Measurements from ENCODE around the gene KANSL1. TPM values are rescaled to one million over a fixed set of nuclear protein-coding genes. Genes with fewer than 3 reads are reported as not detected.
A peak's percentile ranks its signal among the peaks of the same experiment; 100 is the strongest.

The KANSL1 gene
- polyA plus RNA-seq, 1 donor from 2014 or later: 65.0 TPM

- Histone ChIP-seq H3K36me3 (ENCODE audit: insufficient read depth, low read length) (no peaks in the 10 kb centered on the region), H3F3A (ENCODE audit: insufficient read depth, low read length, poor library complexity, severe bottlenecking) (peaks cover 23% of the 10 kb centered on the region), H3K79me2 (replicated peaks; ENCODE audit: insufficient read depth, low read length) (peaks cover 85% of the 10 kb centered on the region), H3K4me2 (ENCODE audit: low read length) (peak overlapping the region; percentile 75), H3K27ac (ENCODE audit: low read length) (peak overlapping the region; percentile 95), H3K9me3 (ENCODE audit: low read length) (no peaks in the 10 kb centered on the region), H3K27me3 (ENCODE audit: insufficient read depth, low read depth, low read length) (peaks cover 2% of the 10 kb centered on the region), H4K20me1 (ENCODE audit: insufficient read depth) (peaks cover 53% of the 10 kb centered on the region), H3K4me3 (ENCODE audit: low read length) (peak overlapping the region; percentile 67), H3K9me2 (ENCODE audit: insufficient read depth, low read length) (no peaks in the 10 kb centered on the region), H3K9ac (ENCODE audit: low read length) (peak overlapping the region; percentile 90), H2AFZ (ENCODE audit: low read depth, low read length) (no peak overlapping the region)
- TF ChIP-seq CTCF (IDR thresholded peaks at IDR 0.05; ENCODE audit: poor library complexity, severe bottlenecking) (no peak), SMC3 (conservative IDR thresholded peaks at IDR 0.05; ENCODE audit: poor library complexity) (peak; percentile 23), EP300 (conservative IDR thresholded peaks at IDR 0.05; ENCODE audit: poor library complexity, severe bottlenecking) (peak; percentile 42), RAD21 (conservative IDR thresholded peaks at IDR 0.05) (peak; percentile 21), TAF1 (IDR thresholded peaks at IDR 0.05; ENCODE audit: low read depth) (peak; percentile 42), POLR2AphosphoS5 (IDR thresholded peaks at IDR 0.05) (peak; percentile 60), EZH2 (IDR thresholded peaks at IDR 0.05; ENCODE audit: borderline replicate concordance, insufficient read depth, low read length, poor library complexity, severe bottlenecking) (no peak), MXI1 (conservative IDR thresholded peaks at IDR 0.05; ENCODE audit: poor library complexity, severe bottlenecking) (peak; percentile 84), REST (IDR thresholded peaks at IDR 0.05; ENCODE audit: borderline replicate concordance) (no peak)
These were observed 1.7 kb downstream of the KANSL1 start for GRCh38 chr17:46191322-46192188.

GRCh38 chr17:46190763-46191162 is 2.5 kb downstream of the KANSL1 start:
- Histone ChIP-seq H3K9ac (ENCODE audit: low read length) (peak overlapping the region; percentile 90), H4K20me1 (ENCODE audit: insufficient read depth) (peaks cover 58% of the 10 kb centered on the region), H3K4me3 (ENCODE audit: low read length) (peak overlapping the region; percentile 67), H3K4me2 (ENCODE audit: low read length) (peak overlapping the region; percentile 75), H3K36me3 (ENCODE audit: insufficient read depth, low read length) (no peaks in the 10 kb centered on the region), H3K27me3 (ENCODE audit: insufficient read depth, low read depth, low read length) (peaks cover 2% of the 10 kb centered on the region), H3K9me3 (ENCODE audit: low read length) (no peaks in the 10 kb centered on the region), H3K27ac (ENCODE audit: low read length) (peak overlapping the region; percentile 95), H3K79me2 (replicated peaks; ENCODE audit: insufficient read depth, low read length) (peaks cover 85% of the 10 kb centered on the region), H2AFZ (ENCODE audit: low read depth, low read length) (no peak overlapping the region), H3F3A (ENCODE audit: insufficient read depth, low read length, poor library complexity, severe bottlenecking) (peaks cover 23% of the 10 kb centered on the region), H3K9me2 (ENCODE audit: insufficient read depth, low read length) (no peaks in the 10 kb centered on the region)
- TF ChIP-seq EP300 (conservative IDR thresholded peaks at IDR 0.05; ENCODE audit: poor library complexity, severe bottlenecking) (no peak), TAF1 (IDR thresholded peaks at IDR 0.05; ENCODE audit: low read depth) (no peak), MXI1 (conservative IDR thresholded peaks at IDR 0.05; ENCODE audit: poor library complexity, severe bottlenecking) (no peak), EZH2 (IDR thresholded peaks at IDR 0.05; ENCODE audit: borderline replicate concordance, insufficient read depth, low read length, poor library complexity, severe bottlenecking) (no peak), POLR2AphosphoS5 (IDR thresholded peaks at IDR 0.05) (peak; percentile 30)
